ENCODE measurements around the gene ADCY4. TPM values are rescaled to one million over a fixed set of nuclear protein-coding genes. Genes with fewer than 3 reads are reported as not detected.

ADCY4 gene
- total and polyA plus RNA-seq, 2 of the 13 experiments (the other 11 are each of a cell fraction or from before 2014, with no cell fraction given): 0.03 TPM; not detected in 1

GRCh38 chr14:24364841-24365240 lies 30.0 kb upstream of the ADCY4 start (continued):
- no peak for TF ChIP-seq NAIF1 (CRISPR knock-in tag; IDR thresholded peaks at IDR 0.05; ENCODE audit: borderline replicate concordance)

GRCh38 chr14:24363401-24363800 lies 28.5 kb upstream of the ADCY4 start:
- Histone ChIP-seq H3K9ac (ENCODE audit: insufficient read depth, low read depth, low read length) (no peak overlapping the region), H4K20me1 (ENCODE audit: insufficient read depth, low read length) (no peaks in the 10 kb centered on the region), H3K4me3 (replicated peaks in 1 of 3; ENCODE audit: insufficient read depth in 1 of 3, low read depth in 2 of 3, low read length in 3 of 3) (no peak overlapping the region), H3K4me2 (ENCODE audit: low read depth, low read length) (no peak overlapping the region), H3K27me3 (ENCODE audit: control insufficient read depth in 1 of 2, insufficient read depth in 2 of 2, low read length in 2 of 2) (peaks cover 6 to 23% of the 10 kb centered on the region in 2 experiments), H3K79me2 (ENCODE audit: insufficient read depth, low read length) (no peaks in the 10 kb centered on the region), H3K27ac (ENCODE audit: extremely low read length, insufficient read depth, low read length) (no peak overlapping the region), H2AFZ (ENCODE audit: low read length) (no peak overlapping the region), H3K36me3 (replicated peaks in 1 of 2; ENCODE audit: control insufficient read depth in 1 of 2, insufficient read depth in 2 of 2, low read length in 2 of 2) (no peaks in the 10 kb centered on the region), H3K4me1 (ENCODE audit: insufficient read depth, low read length) (peaks cover 26% of the 10 kb centered on the region), H3K9me3 (ENCODE audit: low read length) (no peaks in the 10 kb centered on the region)
- POLR2A ChIA-PET: interaction anchor here (2.8 kb wide), 1 partner anchor 68 kb away, joined by 14 read pairs; no protein-coding TSS in a partner anchor
- TF ChIP-seq THAP8 (CRISPR knock-in tag; IDR thresholded peaks at IDR 0.05; ENCODE audit: borderline replicate concordance): no peak
- TF ChIP-seq ZNF652 (CRISPR knock-in tag; IDR thresholded peaks at IDR 0.05; ENCODE audit: borderline replicate concordance, low read depth): no peak
- no peak for TF ChIP-seq EZH2 (conservative IDR thresholded peaks at IDR 0.05; ENCODE audit: low read depth, low read length)
- TF ChIP-seq HNRNPUL1 (IDR thresholded peaks at IDR 0.05; ENCODE audit: low read depth, low read length): no peak
- BruUV-seq (replicated peaks): no TSS peak
- in situ Hi-C loops (cut with HindIII; ENCODE audit: extremely low pct_ligation_motif_present, low pct_unique_long_range_greater_than_20kb): no loop called here
- CTCF ChIA-PET (ENCODE audit: low intra/inter-chr PET ratio, low total read pairs): interaction anchor here (7.9 kb wide), 1 partner anchor 70 kb away, joined by 295 read pairs; the partner anchor contains the start of genes CBLN3 and KHNYN
- ATAC-seq (no peak), DNase-seq (ENCODE audit: low spot score) (no peak), FAIRE-seq (no peak)
- intact Hi-C loops (cut with micrococcal nuclease; ENCODE audit: unreplicated experiment): no loop called here
- WGBS (ENCODE audit: low lambda C conversion rate): 27% methylated on average over 5 of the region's 5 CpGs

Measured in HepG2 (cell line).